ENCODE measurements around the gene APOC1. TPM values are rescaled to one million over a fixed set of nuclear protein-coding genes. Genes with fewer than 3 reads are reported as not detected.
"Not testable (repeated sequence)": the region's sequence is repeated elsewhere in the genome, so short reads cannot be mapped to it uniquely, and the experiment has no call there.

The APOC1 gene
- total RNA-seq, 1 donor from 2014 or later = 11.4 TPM

- TF ChIP-seq CTCF (conservative IDR thresholded peaks at IDR 0.05; ENCODE audit: low read depth, low read length) = no peak
- no peak for DNase-seq (ENCODE audit: low read depth)
- no peak overlapping the region for H3K4me3 ChIP-seq (ENCODE audit: low read depth, low read length)
Observed at GRCh38 chr19:44908074-44908835, 6.2 kb upstream of the APOC1 start.

GRCh38 chr19:44908836-44909261 is 5.6 kb upstream of the APOC1 start:
- no peak for TF ChIP-seq CTCF (conservative IDR thresholded peaks at IDR 0.05; ENCODE audit: low read depth, low read length)
- no peak overlapping the region for H3K4me3 ChIP-seq (ENCODE audit: low read depth, low read length)
- no peak for DNase-seq (ENCODE audit: low read depth)

- DNase-seq (ENCODE audit: low read depth) = no peak
- TF ChIP-seq CTCF (conservative IDR thresholded peaks at IDR 0.05; ENCODE audit: low read depth, low read length) = no peak
- H3K4me3 ChIP-seq (ENCODE audit: low read depth, low read length) = no peak overlapping the region
Observed at GRCh38 chr19:44909775-44910174, 4.6 kb upstream of the APOC1 start.

GRCh38 chr19:44911896-44912295 is 2.5 kb upstream of the APOC1 start:
- not testable (repeated sequence) for DNase-seq (ENCODE audit: low read depth); H3K4me3 ChIP-seq (ENCODE audit: low read depth, low read length)

- DNase-seq (ENCODE audit: low read depth) = no peak
- no peak for TF ChIP-seq CTCF (conservative IDR thresholded peaks at IDR 0.05; ENCODE audit: low read depth, low read length)
- no peak overlapping the region for H3K4me3 ChIP-seq (ENCODE audit: low read depth, low read length)
Observed at GRCh38 chr19:44912854-44913253, 1.6 kb upstream of the APOC1 start.

GRCh38 chr19:44913512-44914432 is 636 bp upstream of the APOC1 start:
- H3K4me3 ChIP-seq (ENCODE audit: low read depth, low read length) = peak overlapping the region; percentile 63
- DNase-seq (ENCODE audit: low read depth) = not testable (repeated sequence)

GRCh38 chr19:44924243-44924725 is 9.9 kb downstream of the APOC1 start:
- no peak overlapping the region for H3K4me3 ChIP-seq (ENCODE audit: low read depth, low read length)
- no peak for DNase-seq (ENCODE audit: low read depth)
- TF ChIP-seq CTCF (conservative IDR thresholded peaks at IDR 0.05; ENCODE audit: low read depth, low read length) = no peak

Data from epithelial cell of proximal tubule (primary cell).